HG03378 (cell line): ENCODE data around the gene RAB9B.
A peak's percentile ranks its signal among the peaks of the same experiment; 100 is the strongest.
"Not testable (repeated sequence)": the region's sequence is repeated elsewhere in the genome, so short reads cannot be mapped to it uniquely, and the experiment has no call there.

ENCODE experiments used
- ATAC-seq: cut with Tn5 transposase; IDR thresholded peaks from one replicate; pipeline ENCODE4 v1.9.1; 2021; ENCODE audit warnings: mild to moderate bottlenecking, moderate library complexity; ENCODE audit not compliant: unreplicated experiment

RAB9B gene

GRCh38 chrX:103817101-103817500, 15.0 kb downstream of the RAB9B start:
- ATAC-seq: not testable (repeated sequence)

GRCh38 chrX:103811858-103812257, 20.2 kb downstream of the RAB9B start:
- no peak for ATAC-seq

- no peak for ATAC-seq
Observed at GRCh38 chrX:103806862-103807474, 25.1 kb downstream of the RAB9B start.

GRCh38 chrX:103805860-103806259, 26.2 kb downstream of the RAB9B start:
- no peak for ATAC-seq

GRCh38 chrX:103800318-103800717, 31.7 kb downstream of the RAB9B start:
- ATAC-seq: no peak

GRCh38 chrX:103797691-103798090, 34.4 kb downstream of the RAB9B start:
- ATAC-seq: no peak

GRCh38 chrX:103794119-103794518, 37.9 kb downstream of the RAB9B start:
- ATAC-seq: no peak

- ATAC-seq: no peak
Observed at GRCh38 chrX:103793545-103793940, 38.5 kb downstream of the RAB9B start.

GRCh38 chrX:103792916-103793544, 39.0 kb downstream of the RAB9B start:
- ATAC-seq: no peak

- ATAC-seq: no peak
Observed at GRCh38 chrX:103791826-103792485, 40.1 kb downstream of the RAB9B start.

GRCh38 chrX:103791228-103791627, 40.8 kb downstream of the RAB9B start:
- ATAC-seq: no peak

GRCh38 chrX:103789004-103789403, 43.1 kb downstream of the RAB9B start:
- peak; percentile 72 for ATAC-seq

- no peak for ATAC-seq
Observed at GRCh38 chrX:103783971-103784370, 48.1 kb downstream of the RAB9B start.

- ATAC-seq: no peak
Observed at GRCh38 chrX:103783196-103783595, 48.9 kb downstream of the RAB9B start.

- no peak for ATAC-seq
Observed at GRCh38 chrX:103782640-103783039, 49.4 kb downstream of the RAB9B start.

- no peak for ATAC-seq
Observed at GRCh38 chrX:103781706-103782105, 50.4 kb downstream of the RAB9B start.

GRCh38 chrX:103781062-103781402, 51.0 kb downstream of the RAB9B start:
- ATAC-seq: no peak

GRCh38 chrX:103780336-103781061, 51.6 kb downstream of the RAB9B start:
- ATAC-seq: no peak

GRCh38 chrX:103779141-103779789, 52.8 kb downstream of the RAB9B start:
- no peak for ATAC-seq

GRCh38 chrX:103776546-103776945, 55.5 kb downstream of the RAB9B start, which contains the start of gene PLP1:
Gene PLP1, plus strand, starts transcription at chrX:103776840. Its CDS starts 156 bp downstream, at chrX:103776996.
- no peak for ATAC-seq

- ATAC-seq: no peak
Observed at GRCh38 chrX:103774070-103774642, 57.9 kb downstream of the RAB9B start.
